Measurements from ENCODE around the gene GPC3. TPM values are rescaled to one million over a fixed set of nuclear protein-coding genes. Genes with fewer than 3 reads are reported as not detected.

Gene GPC3
- total and polyA plus RNA-seq, 2 experiments from 2014 or later: 36.8 to 60.1 TPM

GRCh38 chrX:133948895-133949294 is 36.5 kb downstream of the GPC3 start:
- no peak for TF ChIP-seq CTCF (conservative IDR thresholded peaks at IDR 0.05; ENCODE audit: low read depth in 2 of 2)
- no peak for TF ChIP-seq STAT1 (IDR thresholded peaks at IDR 0.05; ENCODE audit: unreplicated experiment)
- no peak for TF ChIP-seq ZNF462 (CRISPR knock-in tag; IDR thresholded peaks at IDR 0.05)
- Histone ChIP-seq H3F3A (replicated peaks; ENCODE audit: low read depth) (no peaks in the 10 kb centered on the region), H3K9me2 (ENCODE audit: insufficient read depth) (no peaks in the 10 kb centered on the region), H3K79me2 (replicated peaks; ENCODE audit: insufficient read depth) (no peaks in the 10 kb centered on the region), H3K4me3 (no peak overlapping the region), H3K36me3 (ENCODE audit: insufficient read depth) (no peaks in the 10 kb centered on the region), H3K27me3 (ENCODE audit: insufficient read depth) (no peaks in the 10 kb centered on the region), H4K20me1 (replicated peaks; ENCODE audit: insufficient read depth) (no peaks in the 10 kb centered on the region; the same call in 1 of the 2 replicates), H2AFZ (no peak overlapping the region), H3K4me2 (no peak overlapping the region), H3K4me1 (ENCODE audit: insufficient read depth) (0 out of 2 replicates have a peak, but pooled peaks cover 4% of the 10 kb centered on the region), H3K27ac (ENCODE audit: low read depth) (no peak overlapping the region)
- Mint-ChIP-seq H3K36me3 (ENCODE audit: low read depth) (peaks cover 7% of the 10 kb centered on the region; the same call in 1 of the 3 replicates), H3K9me3 (0 out of 3 replicates have a peak, but pooled peaks cover 2% of the 10 kb centered on the region), H3K27me3 (ENCODE audit: insufficient read depth, low read depth, poor library complexity) (no peaks in the 10 kb centered on the region), H3K27ac (no peak overlapping the region), H3K4me3 (no peak overlapping the region), H3K4me1 (peaks cover 10% of the 10 kb centered on the region)
- no peak for DNase-seq (ENCODE audit: low spot score)
- ATAC-seq: no peak

- H4K20me1 ChIP-seq (replicated peaks; ENCODE audit: insufficient read depth): no peaks in the 10 kb centered on the region; the same call in 1 of the 2 replicates
- H3K4me3 Mint-ChIP-seq: no peak overlapping the region
- no peak overlapping the region for H3K27ac Mint-ChIP-seq
- no peaks in the 10 kb centered on the region for H3F3A ChIP-seq (replicated peaks; ENCODE audit: low read depth)
- no peaks in the 10 kb centered on the region for H3K27me3 ChIP-seq (ENCODE audit: insufficient read depth)
- no peaks in the 10 kb centered on the region for H3K79me2 ChIP-seq (replicated peaks; ENCODE audit: insufficient read depth)
- H3K9me3 Mint-ChIP-seq: no peaks in the 10 kb centered on the region
- no peaks in the 10 kb centered on the region for H3K36me3 ChIP-seq (ENCODE audit: insufficient read depth)
- DNase-seq (ENCODE audit: low spot score): no peak
- 0 out of 2 replicates have a peak, but pooled peaks cover 4% of the 10 kb centered on the region for H3K4me1 ChIP-seq (ENCODE audit: insufficient read depth)
- no peak overlapping the region for H3K27ac ChIP-seq (ENCODE audit: low read depth)
- H3K4me2 ChIP-seq: no peak overlapping the region
- peaks cover 10% of the 10 kb centered on the region for H3K4me1 Mint-ChIP-seq
- H2AFZ ChIP-seq: no peak overlapping the region
- H3K27me3 Mint-ChIP-seq (ENCODE audit: insufficient read depth, low read depth, poor library complexity): no peaks in the 10 kb centered on the region
- ATAC-seq: no peak
- no peak overlapping the region for H3K4me3 ChIP-seq
- H3K9me2 ChIP-seq (ENCODE audit: insufficient read depth): no peaks in the 10 kb centered on the region
- peaks cover 3% of the 10 kb centered on the region; the same call in 1 of the 3 replicates for H3K36me3 Mint-ChIP-seq (ENCODE audit: low read depth)
- no peak for TF ChIP-seq ZNF331 (CRISPR knock-in tag; IDR thresholded peaks at IDR 0.05; ENCODE audit: low read depth)
- TF ChIP-seq EZH2phosphoT487 (IDR thresholded peaks at IDR 0.05; ENCODE audit: unreplicated experiment): no peak
- no peak for TF ChIP-seq ETS1 (IDR thresholded peaks at IDR 0.05)
- TF ChIP-seq NANOG (IDR thresholded peaks at IDR 0.05; ENCODE audit: borderline replicate concordance): no peak
- no peak for TF ChIP-seq POLR2AphosphoS5 (IDR thresholded peaks at IDR 0.05; ENCODE audit: low read depth)
- TF ChIP-seq STAT1 (IDR thresholded peaks at IDR 0.05; ENCODE audit: unreplicated experiment): no peak
- TF ChIP-seq EZH2 (IDR thresholded peaks at IDR 0.05; ENCODE audit: low read depth, unreplicated experiment): no peak
These were observed 37.4 kb downstream of the GPC3 start for GRCh38 chrX:133947996-133948395.

Data from GM23338 (cell line).